NOMO-1 treated with DMSO at 0.1 percent for 48 hours (cell line): ENCODE data around the gene GRIK5.

Experiments
- DNase-seq: peaks from one replicate; lab custom pipeline; 2025; ENCODE audit not compliant: unreplicated experiment; lab: John Stamatoyannopoulos, UW

GRIK5 gene

DNA sequence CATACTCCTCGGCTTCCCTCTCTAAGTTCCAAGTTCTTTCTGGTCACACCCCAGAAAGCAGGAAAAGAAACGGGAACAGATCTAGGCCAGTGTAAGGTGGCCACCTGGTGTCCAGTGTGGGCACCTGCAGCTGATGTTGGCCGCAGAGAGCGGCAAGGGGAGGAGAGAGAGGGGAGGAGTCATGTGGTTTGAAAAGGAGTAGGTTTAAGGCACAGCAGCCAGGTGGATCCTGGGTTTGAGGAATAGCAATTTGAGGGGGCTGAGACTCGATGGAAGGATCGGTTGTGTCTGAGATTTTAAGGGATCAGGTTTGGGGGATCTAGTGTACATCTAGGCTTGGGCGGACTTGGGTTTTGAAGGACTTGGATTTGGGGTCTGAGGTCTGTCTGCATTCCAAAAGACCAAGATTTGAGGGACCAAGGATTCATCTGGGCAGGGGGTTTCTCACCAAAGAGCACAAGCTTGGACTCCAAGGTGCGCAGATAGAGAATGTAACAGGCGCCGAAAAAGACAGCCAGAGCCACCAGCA is 112.1 kb downstream of the GRIK5 start:
- peak; percentile 66 for DNase-seq

DNA sequence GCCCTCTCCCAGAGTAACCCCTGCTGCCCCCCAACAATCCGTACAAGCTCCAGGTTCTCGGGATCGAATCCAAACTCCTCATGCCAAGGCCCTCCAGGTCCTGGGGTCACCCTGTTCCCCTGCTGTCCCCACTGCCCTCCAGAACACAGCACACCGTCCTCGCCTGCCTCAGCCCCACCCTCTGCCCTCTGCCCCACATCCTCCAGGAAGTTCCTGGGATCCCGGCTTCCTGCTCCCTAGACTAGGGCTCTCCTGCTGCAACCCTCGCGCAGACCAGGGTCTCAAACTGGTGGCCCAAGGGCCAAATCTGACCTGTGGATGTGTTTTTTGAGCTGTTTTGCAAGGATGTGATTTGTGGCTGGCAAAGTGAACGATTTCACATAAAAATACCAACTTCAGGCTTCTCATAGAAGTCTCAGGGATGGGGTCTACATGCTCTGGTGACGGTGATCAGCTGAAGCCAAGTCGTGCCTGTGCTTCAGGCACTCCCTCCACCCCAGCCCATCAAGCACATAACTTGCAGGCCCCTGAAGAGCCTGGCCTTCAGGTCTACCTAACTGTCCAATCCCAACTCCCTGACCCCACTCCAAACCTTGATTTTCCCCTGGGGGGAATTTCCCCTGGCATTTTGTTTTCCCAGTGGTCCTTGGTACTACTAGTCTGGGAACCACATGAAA is 112.7 kb downstream of the GRIK5 start:
- DNase-seq = no peak

DNA sequence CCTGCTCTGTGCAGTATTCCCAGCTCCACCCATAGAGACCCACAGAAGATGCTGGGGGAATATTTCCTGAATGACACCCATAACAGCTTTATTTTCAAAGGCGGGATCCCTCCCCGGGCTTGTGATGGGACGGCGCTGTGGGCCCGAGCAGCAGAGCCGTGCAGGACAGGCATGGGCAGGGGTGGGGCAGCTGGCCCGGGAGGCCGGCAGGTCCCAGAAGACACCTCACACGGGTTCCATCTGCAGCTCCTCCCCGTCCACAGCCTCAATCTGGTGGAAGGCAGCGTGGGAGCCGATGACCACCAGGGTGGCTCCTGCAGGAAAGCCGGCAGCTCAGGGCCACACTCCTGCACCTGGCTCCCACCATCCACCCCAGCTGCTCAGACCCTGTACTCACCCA is 113.4 kb downstream of the GRIK5 start:
- DNase-seq = no peak

DNA sequence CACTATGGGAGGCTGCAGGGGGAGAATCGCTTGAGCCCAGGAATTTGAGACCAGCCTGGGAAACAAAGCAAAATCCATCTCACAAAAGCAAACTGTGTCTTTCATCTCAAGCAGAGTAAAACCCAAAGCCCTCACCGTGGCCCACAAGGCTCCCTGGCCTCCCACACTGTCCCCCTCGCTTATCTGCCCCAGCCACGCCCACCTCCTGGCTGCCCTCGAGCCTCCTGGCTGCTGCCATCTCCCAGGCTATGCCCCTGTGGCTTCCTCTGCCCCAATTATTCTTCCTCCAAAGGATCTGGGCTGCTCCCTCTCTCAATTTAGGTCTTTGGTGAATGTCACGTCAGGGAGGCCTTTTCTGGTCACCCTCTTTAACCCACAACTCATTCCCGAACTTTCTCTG is 114.5 kb downstream of the GRIK5 start:
- DNase-seq = no peak

DNA sequence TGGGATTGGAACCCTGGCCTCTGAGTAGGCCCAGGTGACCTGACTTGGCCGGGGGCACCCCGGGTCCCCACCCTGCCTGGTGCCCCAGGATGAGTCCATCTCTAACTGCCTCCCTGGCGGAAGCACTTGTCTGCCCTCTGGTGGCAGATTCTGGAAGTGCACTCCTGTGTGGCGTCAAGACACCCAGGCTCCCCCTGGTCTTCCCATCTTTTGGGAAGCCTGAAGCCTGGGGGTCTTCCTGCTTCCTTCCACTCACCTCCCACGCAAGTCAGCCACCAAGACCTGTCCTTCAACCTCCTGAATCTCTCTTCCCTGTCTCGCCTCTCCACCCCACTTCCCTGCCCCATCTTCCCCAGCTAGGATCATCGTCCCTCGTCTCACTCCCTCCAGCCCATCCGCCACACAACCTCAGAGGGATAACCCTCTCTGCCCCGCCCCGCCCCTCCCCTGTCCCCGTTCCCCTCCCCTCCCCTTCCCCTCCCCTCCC is 118.3 kb downstream of the GRIK5 start:
- peak; percentile 37 for DNase-seq
